GM12878 (cell line): ENCODE data around the gene DNMT3A. TPM values are rescaled to one million over a fixed set of nuclear protein-coding genes. Genes with fewer than 3 reads are reported as not detected.

Experiments
- BACH1 ChIP-seq: fragments of 450-650 bp; IDR thresholded peaks from 2 replicates; pipeline ENCODE4 v1.6.1; 2017; ENCODE audit warnings: mild to moderate bottlenecking, borderline replicate concordance
- BHLHE40 ChIP-seq, 2 experiments: fragments of 450-650 bp in 1 of 2; IDR thresholded peaks; 2 replicates each; pipeline ENCODE4 v1.6.1; 2011 to 2017; ENCODE audit warnings: low read depth in 2 of 2, borderline replicate concordance in 1 of 2, improper control_type of control experiment in 1 of 2, low read length in 1 of 2, mild to moderate bottlenecking in 1 of 2
- CBFB ChIP-seq: IDR thresholded peaks from 2 replicates; pipeline ENCODE4 v1.6.1; 2016; ENCODE audit warnings: antibody characterized with exemption, low read depth
- CHD1 ChIP-seq: IDR thresholded peaks from 2 replicates; pipeline ENCODE4 v1.6.1; 2012; ENCODE audit warnings: low read depth, low read length, improper control_type of control experiment
- CREB1 ChIP-seq: IDR thresholded peaks from 2 replicates; pipeline ENCODE4 v1.6.1; 2012; ENCODE audit warnings: low read depth, mild to moderate bottlenecking, inconsistent platforms
- CREM ChIP-seq: IDR thresholded peaks from 2 replicates; pipeline ENCODE4 v1.6.1; 2014; ENCODE audit warnings: antibody characterized with exemption, low read depth
- DPF2 ChIP-seq: fragments of 450-650 bp; IDR thresholded peaks from 2 replicates; pipeline ENCODE4 v1.6.1; 2017; ENCODE audit warnings: mild to moderate bottlenecking
- EZH2 ChIP-seq: IDR thresholded peaks from 2 replicates; pipeline ENCODE4 v1.6.1; 2012; ENCODE audit warnings: low read depth, mild to moderate bottlenecking, control low read depth, inconsistent platforms, low read length, borderline replicate concordance; ENCODE audit not compliant: control insufficient read depth
- IRF5 ChIP-seq: fragments of 450-650 bp; IDR thresholded peaks from 2 replicates; pipeline ENCODE4 v1.6.1; 2017; ENCODE audit warnings: borderline replicate concordance
- LARP7 ChIP-seq: fragments of 450-650 bp; IDR thresholded peaks from 2 replicates; pipeline ENCODE4 v1.6.1; 2017; ENCODE audit warnings: mild to moderate bottlenecking
- MEF2A ChIP-seq: IDR thresholded peaks from 2 replicates; pipeline ENCODE4 v1.6.1; 2011; ENCODE audit warnings: low read depth, mild to moderate bottlenecking, low read length, moderate library complexity; ENCODE audit not compliant: insufficient read depth
- NFYB ChIP-seq: IDR thresholded peaks from 2 replicates; pipeline ENCODE4 v1.6.1; 2011; ENCODE audit warnings: low read depth, mild to moderate bottlenecking, low read length, improper control_type of control experiment, moderate library complexity; ENCODE audit not compliant: insufficient read depth
- NRF1 ChIP-seq: conservative IDR thresholded peaks from 2 replicates; pipeline ENCODE4 v1.6.1; 2011; ENCODE audit warnings: mild to moderate bottlenecking, low read depth, low read length, improper control_type of control experiment
- POLR2AphosphoS5 ChIP-seq: IDR thresholded peaks from 2 replicates; pipeline ENCODE4 v1.6.1; 2011; ENCODE audit warnings: mild to moderate bottlenecking, low read length, inconsistent platforms
- RELB ChIP-seq: fragments of 450-650 bp; IDR thresholded peaks from 2 replicates; pipeline ENCODE4 v1.6.1; 2017; ENCODE audit warnings: low read depth, mild to moderate bottlenecking, moderate library complexity
- REST ChIP-seq: IDR thresholded peaks from 2 replicates; pipeline ENCODE4 v1.6.1; 2012; ENCODE audit warnings: mild to moderate bottlenecking, low read depth, low read length
- SMC3 ChIP-seq: IDR thresholded peaks from 2 replicates; pipeline ENCODE4 v1.6.1; 2011; ENCODE audit warnings: low read length, improper control_type of control experiment, borderline replicate concordance
- TBL1XR1 ChIP-seq: IDR thresholded peaks from 2 replicates; pipeline ENCODE4 v1.6.1; 2012; ENCODE audit warnings: low read depth, low read length, improper control_type of control experiment
- TCF12 ChIP-seq: IDR thresholded peaks from 2 replicates; pipeline ENCODE4 v1.6.1; 2011; ENCODE audit warnings: low read depth, mild to moderate bottlenecking, low read length
- USF2 ChIP-seq: IDR thresholded peaks from 2 replicates; pipeline ENCODE4 v1.6.1; 2011; ENCODE audit warnings: low read depth, low read length, improper control_type of control experiment, borderline replicate concordance
- WRNIP1 ChIP-seq: IDR thresholded peaks from 2 replicates; pipeline ENCODE4 v1.6.1; 2011; ENCODE audit warnings: low read depth, low read length, improper control_type of control experiment, borderline replicate concordance
- ZNF622 ChIP-seq: fragments of 450-650 bp; IDR thresholded peaks from 2 replicates; pipeline ENCODE4 v1.6.1; 2017; ENCODE audit warnings: mild to moderate bottlenecking, inconsistent platforms
- polyA plus RNA-seq, 11 experiments: library from polyadenylated mRNA; depleted of rRNA in 4 of 11; unstranded in 6 of 11; stranded (reverse) in 5 of 11; fragments of >200 nt; fragmentation: Nextera tagmentation in 4 of 11; fragmentation: Illumina TruSeq in 1 of 11; extraction: Ambion mirVana in 4 of 11; extraction: Trizol in 1 of 11; gene quantifications; 1 replicate in 1 of 11; 2 replicates in 10 of 11; pipeline versions ENCODE4 v1.2.1 to v1.2.3, GENCODE V29; 2011 to 2016; ENCODE audit warnings: inconsistent platforms in 2 of 11, missing spikeins in 2 of 11, low read depth in 1 of 11
- total RNA-seq, 4 experiments: library from RNA; depleted of rRNA in 3 of 4; stranded (reverse); fragments of >200 nt in 3 of 4; fragmentation: Illumina TruSeq in 1 of 4; extraction: Trizol in 1 of 4; gene quantifications; 2 replicates each; pipeline versions ENCODE4 v1.2.1 to v1.2.3, GENCODE V29; 2013 to 2021

Gene DNMT3A
- total and polyA plus RNA-seq, 10 of the 15 experiments (the other 5 are each of a cell fraction or from before 2014, with no cell fraction given), result 7.4 to 51.6 (median 17.4) TPM

- no peak for TF ChIP-seq ZNF622
- no peak for TF ChIP-seq EZH2
- TF ChIP-seq CREB1, result peak; percentile 28; the same call in 1 of the 2 replicates
- TF ChIP-seq CBFB, result no peak
- 0 out of 2 replicates have a peak, but pooled peaks have one; percentile 27 for TF ChIP-seq DPF2
- no peak for TF ChIP-seq MEF2A
- no peak for TF ChIP-seq CREM
- no peak for TF ChIP-seq NFYB
- peak; percentile 87 for TF ChIP-seq TCF12
- no peak for TF ChIP-seq REST
- TF ChIP-seq LARP7, result peak; percentile 64
- peak in 1 of 2 experiments; percentile 71; a peak in 2 of 4 replicates for TF ChIP-seq BHLHE40 (IDR thresholded peaks at IDR 0.05; ENCODE audit: borderline replicate concordance in 1 of 2, low read depth in 2 of 2, low read length in 1 of 2)
- peak; percentile 27; the same call in 1 of the 2 replicates for TF ChIP-seq POLR2AphosphoS5
- TF ChIP-seq CHD1, result no peak
- no peak for TF ChIP-seq TBL1XR1
- TF ChIP-seq WRNIP1, result no peak
- TF ChIP-seq SMC3, result no peak
- TF ChIP-seq RELB, result no peak
- peak; percentile 29; the same call in 1 of the 2 replicates for TF ChIP-seq NRF1
- TF ChIP-seq IRF5, result no peak
- peak; percentile 52; the same call in 1 of the 2 replicates for TF ChIP-seq BACH1
- TF ChIP-seq USF2, result no peak
Observed at GRCh38 chr2:25215948-25216679, 125.6 kb downstream of the DNMT3A start (continued).
